H9 (cell line): ENCODE measurements around the gene CKLF. TPM values are rescaled to one million over a fixed set of nuclear protein-coding genes. Genes with fewer than 3 reads are reported as not detected.

ENCODE experiments used
- DNase-seq: peaks from one replicate; pipeline ENCODE4 v3.0.0-alpha.2; 2017
- H2AFZ ChIP-seq: one replicate; pipeline ENCODE4 v1.6.1; 2013; ENCODE audit warnings: mild to moderate bottlenecking, low read length, control low read depth, moderate library complexity
- H2AK5ac ChIP-seq: 2 replicates; pipeline ENCODE4 v1.6.1; 2013; ENCODE audit warnings: low read length, control low read depth, mixed read lengths; ENCODE audit not compliant: insufficient read length
- H2BK120ac ChIP-seq: one replicate; pipeline ENCODE4 v1.6.1; 2013; ENCODE audit warnings: low read depth, mild to moderate bottlenecking, low read length, control low read depth, inconsistent platforms; ENCODE audit not compliant: poor library complexity, severe bottlenecking
- H2BK12ac ChIP-seq: 2 replicates; pipeline ENCODE4 v1.6.1; 2013; ENCODE audit warnings: low read length, control low read depth, mixed read lengths, low read depth; ENCODE audit not compliant: insufficient read length
- H2BK15ac ChIP-seq: 2 replicates; pipeline ENCODE4 v1.6.1; 2013; ENCODE audit warnings: low read depth, low read length, control low read depth
- H2BK20ac ChIP-seq: one replicate; pipeline ENCODE4 v1.6.1; 2013; ENCODE audit warnings: low read depth, mild to moderate bottlenecking, low read length, control low read depth, inconsistent platforms; ENCODE audit not compliant: poor library complexity, severe bottlenecking
- H2BK5ac ChIP-seq: 2 replicates; pipeline ENCODE4 v1.6.1; 2013; ENCODE audit warnings: low read length, control low read depth, mixed read lengths; ENCODE audit not compliant: insufficient read length
- H3K14ac ChIP-seq: 2 replicates; pipeline ENCODE4 v1.6.1; 2013; ENCODE audit warnings: low read length, control low read depth; ENCODE audit not compliant: insufficient read depth
- H3K18ac ChIP-seq: 2 replicates; pipeline ENCODE4 v1.6.1; 2013; ENCODE audit warnings: low read depth, mild to moderate bottlenecking, mixed read lengths, low read length, control low read depth; ENCODE audit not compliant: insufficient read length
- H3K23ac ChIP-seq: 2 replicates; pipeline ENCODE4 v1.6.1; 2013; ENCODE audit warnings: low read length, control low read depth, mixed read lengths, low read depth; ENCODE audit not compliant: insufficient read length
- H3K23me2 ChIP-seq: 2 replicates; pipeline ENCODE4 v1.6.1; 2013; ENCODE audit warnings: low read depth, mild to moderate bottlenecking, mixed read lengths, low read length, control low read depth; ENCODE audit not compliant: insufficient read length, poor library complexity, severe bottlenecking
- H3K27ac ChIP-seq: 2 replicates; pipeline ENCODE4 v1.5.1; 2013; ENCODE audit warnings: low read length, control low read depth, mixed read lengths, low read depth; ENCODE audit not compliant: insufficient read length
- H3K27me3 ChIP-seq: 2 replicates; pipeline ENCODE4 v1.6.1; 2013; ENCODE audit warnings: low read length, control low read depth, inconsistent platforms; ENCODE audit not compliant: insufficient read depth
- H3K4ac ChIP-seq: 2 replicates; pipeline ENCODE4 v1.6.1; 2013; ENCODE audit warnings: low read depth, mild to moderate bottlenecking, control low read depth, inconsistent platforms, low read length, moderate library complexity
- H3K4me1 ChIP-seq: 2 replicates; pipeline ENCODE4 v1.6.1; 2013; ENCODE audit warnings: low read length, control low read depth, inconsistent platforms; ENCODE audit not compliant: insufficient read depth
- H3K4me2 ChIP-seq: 2 replicates; pipeline ENCODE4 v1.6.1; 2013; ENCODE audit warnings: low read length, control low read depth, mixed read lengths; ENCODE audit not compliant: insufficient read length, insufficient read depth
- H3K56ac ChIP-seq: 2 replicates; pipeline ENCODE4 v1.6.1; 2013; ENCODE audit warnings: low read depth, mild to moderate bottlenecking, mixed read lengths, low read length, control low read depth; ENCODE audit not compliant: insufficient read length
- H3K79me1 ChIP-seq: 2 replicates; pipeline ENCODE4 v1.6.1; 2013; ENCODE audit warnings: low read depth, mild to moderate bottlenecking, moderate library complexity, low read length, control low read depth, inconsistent platforms; ENCODE audit not compliant: insufficient read depth, poor library complexity, severe bottlenecking
- H3K79me2 ChIP-seq: 2 replicates; pipeline ENCODE4 v1.6.1; 2013; ENCODE audit warnings: low read length, control low read depth, inconsistent platforms; ENCODE audit not compliant: insufficient read depth
- H3K9ac ChIP-seq: 2 replicates; pipeline ENCODE4 v1.6.1; 2013; ENCODE audit warnings: low read length, control low read depth, mixed read lengths; ENCODE audit not compliant: insufficient read length; ENCODE audit errors: extremely low read depth
- H3K9me3 ChIP-seq: one replicate; pipeline ENCODE4 v1.6.1; 2013; ENCODE audit warnings: low read depth, low read length, inconsistent platforms; ENCODE audit not compliant: control insufficient read depth
- H3T11ph ChIP-seq: one replicate; pipeline ENCODE4 v1.6.1; 2013; ENCODE audit warnings: mild to moderate bottlenecking, low read length, control low read depth, inconsistent platforms
- H4K20me1 ChIP-seq: one replicate; pipeline ENCODE4 v1.6.1; 2013; ENCODE audit not compliant: control insufficient read depth, insufficient read length, insufficient read depth
- H4K5ac ChIP-seq: 2 replicates; pipeline ENCODE4 v1.6.1; 2013; ENCODE audit warnings: low read depth, mild to moderate bottlenecking, mixed read lengths, low read length, control low read depth; ENCODE audit not compliant: insufficient read length
- H4K8ac ChIP-seq: replicated peaks from 2 replicates; pipeline ENCODE4 v1.6.1; 2013; ENCODE audit warnings: low read length, control low read depth, mixed read lengths, low read depth; ENCODE audit not compliant: insufficient read length
- H4K91ac ChIP-seq: 2 replicates; pipeline ENCODE4 v1.6.1; 2013; ENCODE audit warnings: low read depth, mild to moderate bottlenecking, moderate library complexity, mixed read lengths, low read length, control low read depth; ENCODE audit not compliant: insufficient read length
- H3K27ac Mint-ChIP-seq, 3 experiments: 2 replicates in 2 of 3; 3 replicates in 1 of 3; pipeline ENCODE4 v1.8.0; 2020 to 2021; ENCODE audit warnings: mixed read lengths in 3 of 3, mild to moderate bottlenecking in 1 of 3, moderate library complexity in 1 of 3
- H3K27me3 Mint-ChIP-seq: 2 replicates; pipeline ENCODE4 v1.8.0; 2021; ENCODE audit warnings: low read depth, mild to moderate bottlenecking, moderate library complexity, mixed read lengths
- H3K36me3 Mint-ChIP-seq, 3 experiments: 2 replicates in 2 of 3; 3 replicates in 1 of 3; pipeline ENCODE4 v1.8.0; 2020 to 2021; ENCODE audit warnings: low read depth in 3 of 3, mixed read lengths in 3 of 3; ENCODE audit not compliant: insufficient read depth in 1 of 3
- H3K4me1 Mint-ChIP-seq, 2 experiments: 2 replicates each; pipeline ENCODE4 v1.8.0; 2020; ENCODE audit warnings: mixed read lengths in 2 of 2
- H3K4me3 Mint-ChIP-seq, 2 experiments: 2 replicates in 1 of 2; 3 replicates in 1 of 2; pipeline ENCODE4 v1.8.0; 2020 to 2021; ENCODE audit warnings: mild to moderate bottlenecking in 2 of 2, mixed read lengths in 2 of 2, moderate library complexity in 1 of 2
- H3K9me3 Mint-ChIP-seq, 2 experiments: 2 replicates in 1 of 2; 3 replicates in 1 of 2; pipeline ENCODE4 v1.8.0; 2020; ENCODE audit warnings: mild to moderate bottlenecking in 2 of 2, mixed read lengths in 2 of 2, moderate library complexity in 1 of 2
- CTCF ChIP-seq: fragments of 200-600 bp; sonication (generic); conservative IDR thresholded peaks from 3 replicates; pipeline ENCODE4 v1.8.0; 2021; ENCODE audit warnings: antibody characterized with exemption, mild to moderate bottlenecking
- WGBS: extraction: QIAGEN DNeasy Blood & Tissue Kit; methylation state at CpG from one replicate; pipeline ENCODE4 v1.1.7; 2013; ENCODE audit warnings: missing lambda C conversion rate, low lambda C conversion rate, mixed read lengths; ENCODE audit not compliant: insufficient read length; ENCODE audit errors: extremely low coverage; 5-methylcytosine and 5-hydroxymethylcytosine counted together
- total RNA-seq: library from RNA; stranded (reverse); gene quantifications from 2 replicates; pipeline ENCODE4 v1.2.1, GENCODE V29; 2021

The CKLF gene
- total RNA-seq, 1 experiment from 2014 or later, result 23.1 TPM

GRCh38 chr16:66511602-66512271 lies 40.6 kb upstream of the CKLF start:
- H3K4me1 ChIP-seq, result peaks cover 4% of the 10 kb centered on the region; the same call in 1 of the 2 replicates
- no peak overlapping the region for H3K27ac ChIP-seq

More at GRCh38 chr16:66511602-66512271, 40.6 kb upstream of the CKLF start:
- Histone ChIP-seq H2AK5ac (no peak overlapping the region), H3K18ac (no peak overlapping the region), H3T11ph (no peak overlapping the region), H3K79me1 (no peaks in the 10 kb centered on the region), H3K56ac (no peak overlapping the region), H3K79me2 (no peaks in the 10 kb centered on the region), H2AFZ (no peak overlapping the region), H4K91ac (no peak overlapping the region), H3K4ac (no peak overlapping the region), H3K23ac (no peak overlapping the region), H2BK20ac (no peak overlapping the region), H3K9ac (no peak overlapping the region), H2BK120ac (no peak overlapping the region), H4K8ac (no peak overlapping the region), H3K23me2 (no peaks in the 10 kb centered on the region), H4K5ac (no peak overlapping the region), H3K27me3 (no peaks in the 10 kb centered on the region), H2BK5ac (no peak overlapping the region), H3K9me3 (no peaks in the 10 kb centered on the region), H2BK12ac (no peak overlapping the region), H4K20me1 (no peaks in the 10 kb centered on the region), H3K4me2 (no peak overlapping the region), H2BK15ac (no peak overlapping the region), H3K14ac (no peak overlapping the region)
- Mint-ChIP-seq H3K4me3 (peak overlapping the region in 1 of 2 experiments; percentile 22; a peak in 1 of 5 replicates), H3K9me3 (peaks cover 2 to 3% of the 10 kb centered on the region in 2 experiments; a peak in 2 of 5 replicates), H3K36me3 (peaks cover 9 to 17% (median 12%) of the 10 kb centered on the region in 3 experiments; a peak in 6 of 7 replicates), H3K4me1 (peaks cover 34 to 43% of the 10 kb centered on the region in 2 experiments), H3K27me3 (peaks cover 11% of the 10 kb centered on the region), H3K27ac (peak overlapping the region; percentile 66 to 97 (median 96); a peak in 6 of 7 replicates)
- WGBS, result no CpG with 5 or more reads among the region's 13 CpGs
- peak; percentile 78 for DNase-seq
- peak; percentile 24; the same call in 1 of the 3 replicates for TF ChIP-seq CTCF
